HG02623 (cell line): ENCODE measurements around the gene ESCO1.
"Not testable (repeated sequence)": the region's sequence is repeated elsewhere in the genome, so short reads cannot be mapped to it uniquely, and the experiment has no call there.

Experiments used
- ATAC-seq: cut with Tn5 transposase; IDR thresholded peaks from one replicate; pipeline ENCODE4 v1.9.1; 2021; ENCODE audit warnings: moderate library complexity; ENCODE audit not compliant: unreplicated experiment

The ESCO1 gene

DNA sequence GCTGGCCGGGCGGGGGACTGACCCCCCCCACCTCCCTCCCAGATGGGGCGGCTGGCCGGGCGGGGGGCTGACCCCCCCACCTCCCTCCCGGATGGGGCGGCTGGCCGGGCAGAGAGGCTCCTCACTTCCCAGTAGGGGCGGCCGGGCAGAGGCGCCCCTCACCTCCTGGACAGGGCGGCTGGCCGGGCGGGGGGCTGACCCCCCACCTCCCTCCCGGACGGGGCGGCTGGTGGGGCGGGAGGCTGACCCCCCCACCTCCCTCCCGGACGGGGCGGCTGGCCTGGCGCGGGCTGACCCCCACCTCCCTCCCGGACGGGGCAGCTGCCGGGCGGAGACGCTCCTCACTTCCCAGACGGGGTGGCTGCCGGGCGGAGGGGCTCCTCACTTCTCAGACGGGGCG is 8.1 kb downstream of the ESCO1 start:
- ATAC-seq, result not testable (repeated sequence)

DNA sequence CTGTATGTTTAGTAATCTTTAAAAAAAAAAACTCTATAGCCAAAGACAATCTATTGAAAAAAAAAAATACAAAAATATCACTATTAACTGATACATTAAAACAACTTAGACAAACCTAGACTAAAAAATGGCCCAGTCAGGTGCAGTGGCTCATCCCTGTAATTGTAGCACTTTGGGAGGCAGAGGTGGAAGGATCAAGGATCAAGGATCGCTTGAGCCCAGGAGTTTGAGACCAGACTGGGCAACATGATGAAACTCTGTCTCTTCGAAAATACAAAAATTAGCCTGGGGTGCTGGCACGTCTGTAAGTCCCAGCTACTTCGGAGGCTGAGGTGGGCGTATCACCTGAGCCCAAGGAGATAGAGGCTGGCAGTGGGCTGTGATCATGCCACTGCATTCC is 16.1 kb downstream of the ESCO1 start:
- no peak for ATAC-seq

DNA sequence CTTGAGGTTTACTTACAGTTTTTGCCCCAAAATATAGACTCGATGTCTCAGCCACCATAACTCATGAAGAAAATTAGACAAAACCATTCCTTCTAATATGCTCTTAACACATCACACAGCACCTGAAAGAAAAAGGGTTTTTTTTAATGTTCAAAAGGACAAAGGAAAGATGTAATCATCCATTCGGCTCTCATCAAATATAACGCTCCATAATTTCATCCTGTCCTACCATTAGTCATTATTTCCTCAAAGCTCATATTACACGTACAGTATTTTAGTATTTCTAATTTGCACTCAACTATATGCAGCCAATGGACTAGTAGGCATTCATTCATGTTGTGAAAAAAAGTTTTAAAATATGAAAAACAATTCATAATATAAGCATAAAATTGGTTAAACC is 24.8 kb downstream of the ESCO1 start:
- no peak for ATAC-seq

DNA sequence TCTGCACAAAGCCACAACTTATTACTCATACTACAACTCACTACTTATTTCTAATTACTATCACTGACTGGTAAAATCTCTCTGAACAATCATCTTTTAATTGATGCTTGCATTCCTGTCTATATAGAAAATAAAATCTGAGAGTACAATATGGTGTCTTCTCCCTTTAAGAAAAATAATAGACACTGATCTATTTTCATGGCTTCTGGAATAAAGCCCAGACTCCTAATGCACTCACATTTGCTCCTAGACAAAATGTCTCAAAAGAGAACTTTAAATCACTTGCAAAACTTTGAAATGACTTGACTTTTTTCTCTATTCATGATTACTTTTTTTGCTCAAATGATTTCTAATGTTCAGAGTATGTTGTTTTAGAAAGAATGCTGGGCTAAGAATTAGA is 28.7 kb downstream of the ESCO1 start:
- no peak for ATAC-seq

DNA sequence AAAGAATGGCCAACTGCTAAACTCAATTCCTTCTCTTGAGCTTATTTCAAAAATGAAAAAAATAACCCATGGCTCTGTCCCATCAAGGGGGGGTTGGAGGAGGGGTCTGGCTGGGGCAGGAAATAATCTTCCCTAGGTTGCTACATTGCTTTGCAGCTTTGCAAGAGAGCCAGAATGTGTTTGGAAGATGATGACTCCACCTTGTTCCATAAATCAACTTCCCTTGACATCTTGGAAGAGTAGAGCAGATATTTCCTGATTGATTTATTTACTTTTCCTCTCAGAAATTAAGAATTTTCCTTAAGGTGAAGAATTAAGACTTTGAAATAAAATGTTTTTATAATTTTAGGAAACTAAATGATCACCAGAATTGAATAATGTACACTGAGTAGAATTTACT is 41.3 kb downstream of the ESCO1 start:
- no peak for ATAC-seq

DNA sequence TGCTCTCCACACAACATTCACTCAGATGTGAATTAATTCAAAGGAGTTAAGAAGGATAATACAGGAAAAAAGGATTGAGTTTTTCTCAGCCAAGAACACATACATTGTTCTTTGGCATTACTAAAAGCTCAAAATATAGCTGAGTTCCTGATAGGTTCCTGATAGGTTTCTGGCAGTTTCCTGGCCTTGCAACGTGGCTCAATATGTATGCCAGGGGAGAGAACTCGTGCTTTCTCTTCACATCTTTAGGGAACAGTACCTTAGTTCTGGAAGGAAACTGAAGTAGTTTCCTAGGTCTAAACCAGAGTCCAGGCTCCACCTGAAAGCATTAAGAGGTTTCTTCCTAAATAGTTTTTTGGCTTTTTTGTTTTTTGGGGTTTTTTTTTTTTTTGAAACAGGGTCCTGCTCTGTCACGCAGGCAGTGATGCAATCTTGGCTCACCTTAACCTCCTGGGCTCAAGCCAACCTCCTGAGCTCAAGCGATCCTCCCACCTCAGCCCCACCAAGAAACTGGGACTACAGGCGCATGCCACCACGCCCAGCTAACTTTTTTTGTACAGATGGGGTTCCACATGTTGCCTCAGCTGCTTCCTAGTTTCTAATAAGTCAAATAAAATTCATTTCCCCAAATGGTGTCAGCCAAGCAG is 42.8 kb downstream of the ESCO1 start:
- ATAC-seq, result no peak

DNA sequence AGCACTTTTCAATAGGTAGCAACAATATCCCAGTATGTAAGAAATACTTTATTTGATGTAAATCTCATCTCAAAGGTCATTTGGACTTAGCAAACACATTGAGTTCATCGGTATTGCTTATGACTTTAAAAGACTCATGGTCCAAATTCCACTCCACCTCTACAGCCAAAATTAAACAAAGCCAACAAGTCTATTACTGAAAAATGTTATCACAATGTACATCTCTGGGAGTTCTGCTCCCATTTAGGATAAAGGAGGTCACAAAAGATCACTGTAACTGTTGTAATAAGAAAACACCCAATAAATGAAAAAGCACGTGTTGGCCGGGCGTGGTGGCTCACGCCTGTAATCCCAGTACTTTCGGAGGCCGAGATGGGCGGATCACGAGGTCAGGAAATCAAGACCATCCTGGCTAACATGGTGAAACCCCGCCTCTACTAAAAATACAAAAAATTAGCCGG is 50.0 kb downstream of the ESCO1 start:
- no peak for ATAC-seq

DNA sequence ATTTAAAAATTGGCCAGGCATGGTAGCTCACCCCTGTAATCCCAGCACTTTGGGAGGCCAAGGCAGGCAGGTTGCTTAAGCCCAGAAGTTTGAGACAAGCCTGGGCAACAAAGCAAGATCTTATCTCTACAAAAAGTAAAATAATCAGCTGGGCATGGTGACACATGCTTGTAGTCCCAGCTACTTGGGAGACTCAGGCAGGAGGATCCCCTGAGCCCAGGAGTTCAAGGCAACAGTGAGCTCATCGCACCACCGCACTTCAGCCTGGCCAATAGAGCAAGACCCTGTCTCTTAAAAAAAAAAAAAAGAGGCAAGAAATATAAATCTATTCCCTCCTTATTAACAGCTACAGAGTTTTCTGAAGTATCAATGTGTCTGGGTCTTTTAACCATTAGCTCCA is 51.9 kb downstream of the ESCO1 start:
- ATAC-seq, result no peak

DNA sequence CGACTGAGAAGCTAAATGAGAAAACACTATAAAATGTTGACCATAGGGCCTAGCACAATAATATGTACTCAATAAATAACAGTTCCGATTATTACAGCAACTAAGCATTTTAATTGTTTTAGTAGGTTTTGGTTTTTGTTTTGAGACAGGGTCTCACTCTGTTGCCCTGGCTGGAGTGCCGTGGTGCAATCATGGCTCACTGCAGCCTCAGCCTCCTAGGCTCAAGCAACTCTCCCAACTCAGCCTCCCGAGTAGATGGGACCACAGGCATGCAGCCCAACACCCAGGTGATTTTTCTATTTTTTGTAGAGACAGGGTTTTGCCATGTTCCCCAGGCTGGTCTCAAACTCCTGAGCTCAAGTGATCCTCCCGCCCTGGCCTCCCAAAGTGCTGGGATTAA is 54.1 kb downstream of the ESCO1 start:
- no peak for ATAC-seq

DNA sequence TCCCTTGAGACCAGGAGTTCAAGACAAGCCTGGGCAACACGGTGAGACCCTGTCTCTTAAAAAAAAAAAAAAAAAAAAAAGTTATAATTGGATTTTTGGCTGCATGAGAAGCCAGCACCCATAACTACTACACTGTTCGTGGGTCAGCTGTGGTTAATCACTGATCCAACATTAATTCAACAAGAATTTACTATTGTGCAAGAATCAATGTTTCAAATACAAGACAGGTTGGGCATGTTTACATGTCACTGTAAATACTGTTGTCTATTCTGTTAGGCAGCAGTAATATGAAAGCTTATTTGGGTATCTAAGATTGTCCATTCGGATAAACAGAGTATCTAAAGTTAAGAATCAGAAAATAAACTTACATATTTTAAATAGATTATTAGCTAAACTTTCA is 62.3 kb downstream of the ESCO1 start:
- ATAC-seq, result no peak

DNA sequence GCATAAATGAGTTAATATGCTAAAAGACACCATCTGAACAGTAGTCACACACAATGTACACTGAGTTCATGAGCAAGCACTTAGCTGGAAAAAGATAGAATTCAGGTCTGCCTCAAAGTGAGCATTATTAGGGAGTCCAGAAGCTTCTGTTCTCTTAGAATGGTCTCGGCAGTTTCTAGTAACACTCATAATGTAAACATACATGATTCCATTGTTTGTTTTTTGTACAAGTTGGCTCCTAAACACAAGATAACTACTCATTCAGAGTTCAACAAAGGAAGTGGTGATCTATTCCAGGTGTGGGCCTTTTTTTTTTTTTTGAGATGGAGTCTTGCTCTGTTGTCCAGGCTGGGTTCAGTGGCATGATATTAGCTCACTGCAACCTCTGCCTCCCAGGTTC is 66.2 kb downstream of the ESCO1 start:
- ATAC-seq, result no peak

DNA sequence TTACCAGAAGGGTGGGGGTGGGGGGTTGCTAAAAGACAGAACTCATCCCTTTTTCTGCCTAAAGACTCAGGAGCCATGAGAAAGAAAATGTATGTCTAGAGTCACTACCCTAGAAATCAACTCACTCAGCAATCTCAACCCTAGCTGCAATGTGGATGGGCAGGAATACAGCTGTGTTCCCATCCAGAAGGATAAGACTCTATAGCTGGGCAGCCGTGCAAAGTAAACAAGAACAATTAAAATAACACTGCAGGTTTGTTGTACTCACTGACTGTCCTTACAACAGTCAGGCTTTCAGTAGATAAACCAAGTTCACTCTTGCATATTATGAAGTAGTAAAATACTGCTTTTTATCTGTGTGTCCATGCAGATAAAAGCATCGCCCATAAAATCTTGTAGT is 74.0 kb downstream of the ESCO1 start:
- ATAC-seq, result no peak

DNA sequence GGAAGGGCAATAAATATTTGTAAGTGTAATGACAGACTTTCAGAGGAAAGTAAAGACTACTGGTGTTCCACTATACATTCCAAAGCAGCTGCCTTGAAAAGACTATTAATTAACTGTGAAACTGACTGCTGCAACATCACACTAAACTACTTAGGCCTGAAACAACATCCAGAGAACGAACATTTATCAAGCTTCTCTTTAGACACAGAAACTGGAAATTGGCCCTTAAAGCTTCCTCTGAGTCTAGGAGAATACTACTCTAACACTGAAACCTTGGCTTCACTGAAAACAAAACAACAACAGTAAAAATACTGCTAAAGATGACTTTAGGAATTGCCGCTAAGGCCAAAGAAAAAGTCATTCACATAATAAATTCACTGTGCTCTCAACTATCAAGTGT is 74.6 kb downstream of the ESCO1 start:
- ATAC-seq, result no peak

DNA sequence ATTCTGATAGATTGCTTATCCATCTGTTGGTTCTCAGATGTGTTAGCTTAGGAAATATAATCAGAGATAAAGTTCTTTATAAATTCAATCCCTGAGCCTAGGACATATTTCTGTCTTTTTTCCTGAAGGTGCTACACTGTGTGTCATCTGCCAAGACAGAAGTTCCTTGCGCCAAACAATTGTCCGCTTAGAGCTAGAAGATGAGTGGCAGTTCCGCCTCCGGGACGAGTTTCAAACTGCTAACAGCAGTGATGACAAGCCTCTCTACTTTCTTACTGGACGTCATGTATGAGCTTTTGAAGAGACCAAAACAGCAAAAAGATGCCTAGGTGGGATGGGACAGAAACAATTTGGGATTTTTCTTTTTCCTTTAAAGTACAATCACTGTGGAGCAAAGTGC is 78.0 kb downstream of the ESCO1 start:
- ATAC-seq, result no peak

DNA sequence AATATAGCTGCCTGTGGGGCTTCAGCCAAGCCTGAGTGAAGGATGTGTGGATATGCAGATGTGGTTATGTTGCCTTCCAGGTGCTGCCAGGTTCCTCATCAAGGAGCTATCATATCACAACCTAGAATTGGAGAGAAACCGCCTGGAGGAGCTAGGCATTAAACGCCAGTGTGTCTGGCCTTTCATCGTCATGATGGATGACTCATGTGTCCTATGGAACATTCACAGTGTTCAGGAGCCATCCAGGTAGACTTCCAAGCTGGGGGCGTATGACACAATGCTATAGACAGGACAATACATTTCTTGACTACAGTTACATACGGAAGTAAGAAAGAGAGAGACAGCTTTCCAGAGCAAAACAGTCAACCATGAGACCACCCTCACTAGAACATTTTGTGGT is 86.8 kb downstream of the ESCO1 start:
- ATAC-seq, result no peak

DNA sequence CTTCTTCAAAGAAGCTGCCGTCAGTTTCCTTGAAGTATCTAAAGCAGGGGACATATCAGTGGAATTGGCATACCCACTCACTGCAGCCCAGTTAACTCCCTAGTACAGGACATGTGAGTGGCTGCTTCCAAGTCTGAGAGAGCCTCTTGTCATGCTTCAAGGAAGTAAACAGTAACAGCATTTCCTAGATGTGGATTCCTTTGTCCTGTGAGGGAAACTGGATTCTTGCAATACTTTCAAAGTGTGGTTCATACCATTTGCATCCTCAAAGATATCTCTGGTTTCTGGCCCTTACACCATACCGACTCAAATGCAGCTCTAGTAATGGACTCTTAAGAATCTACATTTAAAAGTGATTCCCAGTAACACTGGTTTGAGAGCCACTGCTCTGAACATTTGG is 87.2 kb downstream of the ESCO1 start:
- no peak for ATAC-seq

DNA sequence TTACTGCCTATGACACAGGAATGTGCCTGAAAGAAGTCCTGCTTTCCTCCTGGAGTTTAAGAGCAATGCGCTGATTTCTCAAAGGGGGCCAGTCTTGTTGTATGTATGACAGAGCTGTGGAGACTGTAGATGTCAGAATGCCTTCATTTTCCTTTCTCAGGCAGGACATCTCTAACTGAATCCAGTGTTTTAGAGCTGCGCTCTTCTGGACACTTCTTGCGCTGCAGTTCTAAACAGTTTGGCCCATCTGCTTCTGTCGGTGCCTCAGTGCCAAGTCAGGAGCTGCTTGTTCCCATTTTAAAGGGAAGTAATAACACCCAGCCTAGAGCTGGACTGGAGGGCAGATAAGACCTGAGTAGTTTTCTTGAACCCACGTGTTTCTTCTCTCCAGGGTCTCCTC is 91.4 kb downstream of the ESCO1 start:
- no peak for ATAC-seq

DNA sequence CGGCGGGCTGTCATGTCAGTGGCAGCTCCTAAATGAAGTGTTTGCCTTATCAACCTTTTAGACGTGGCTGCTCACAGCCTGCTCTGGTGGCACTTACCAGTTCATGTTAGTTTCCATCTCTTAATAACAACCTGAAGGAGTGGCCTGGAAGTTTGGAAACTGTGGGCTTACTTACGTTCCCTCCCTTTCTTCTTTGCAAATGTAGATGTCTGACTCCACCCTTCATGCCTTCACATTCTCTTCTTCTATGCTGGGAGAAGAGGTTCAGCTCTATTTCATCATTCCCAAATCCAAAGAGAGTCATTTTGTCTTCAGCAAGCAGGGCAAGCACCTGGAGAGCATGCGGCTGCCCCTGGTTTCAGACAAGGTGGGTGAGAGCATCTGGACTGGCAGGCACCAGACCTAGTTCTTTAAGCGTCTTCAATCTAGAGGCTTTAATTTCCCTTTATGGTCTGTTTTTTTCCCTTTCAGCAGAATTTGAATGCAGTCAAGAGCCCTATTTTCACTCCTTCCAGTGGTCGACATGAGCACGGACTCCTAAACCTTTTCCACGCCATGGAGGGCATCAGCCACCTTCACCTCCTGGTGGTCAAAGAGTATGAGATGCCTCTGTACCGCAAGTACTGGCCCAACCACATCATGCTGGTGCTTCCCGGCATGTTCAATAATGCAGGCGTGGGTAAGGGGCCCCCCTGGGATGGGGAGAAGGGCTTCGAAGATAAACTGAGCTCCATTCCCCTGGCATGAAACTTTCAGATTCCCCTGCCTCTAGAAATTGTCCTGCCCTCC is 92.4 kb downstream of the ESCO1 start:
- no peak for ATAC-seq

DNA sequence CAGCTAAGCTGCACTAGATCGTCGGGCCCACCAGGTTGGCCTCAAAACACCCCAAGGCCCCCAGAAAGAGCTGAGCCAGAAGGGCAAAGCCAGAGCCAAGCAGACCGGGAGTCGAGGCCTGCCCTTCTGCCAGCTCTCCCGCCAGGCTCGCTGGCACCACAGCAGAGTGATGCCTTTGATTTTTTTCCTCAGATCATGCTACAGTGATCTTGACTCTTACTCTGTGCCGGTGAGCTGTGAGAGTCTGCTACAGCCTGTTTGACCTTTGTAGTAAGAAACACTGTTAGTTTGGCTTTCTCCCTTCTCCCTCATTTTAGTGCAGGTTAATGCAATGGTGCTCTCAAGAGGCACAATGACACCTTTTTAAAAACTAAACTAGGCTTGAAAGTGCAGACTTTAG is 97.8 kb downstream of the ESCO1 start:
- no peak for ATAC-seq

DNA sequence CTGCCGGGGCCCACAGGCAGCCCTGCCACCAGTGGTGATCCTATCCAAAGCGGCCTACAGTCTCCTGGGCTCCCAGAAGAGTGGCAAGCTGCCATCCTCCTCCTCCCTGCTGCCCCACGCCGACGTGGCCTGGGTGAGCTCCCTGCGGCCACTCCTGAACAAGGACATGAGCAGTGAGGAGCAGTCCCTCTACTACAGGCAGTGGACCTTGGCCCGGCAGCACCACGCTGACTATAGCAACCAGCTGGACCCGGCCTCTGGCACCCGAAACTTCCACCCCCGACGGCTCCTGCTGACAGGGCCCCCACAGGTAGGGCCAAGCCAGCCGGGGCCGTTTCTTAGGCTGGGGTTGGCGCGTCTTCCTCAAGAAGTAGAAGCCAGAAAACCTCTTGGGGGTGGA is 100.5 kb downstream of the ESCO1 start:
- no peak for ATAC-seq

DNA sequence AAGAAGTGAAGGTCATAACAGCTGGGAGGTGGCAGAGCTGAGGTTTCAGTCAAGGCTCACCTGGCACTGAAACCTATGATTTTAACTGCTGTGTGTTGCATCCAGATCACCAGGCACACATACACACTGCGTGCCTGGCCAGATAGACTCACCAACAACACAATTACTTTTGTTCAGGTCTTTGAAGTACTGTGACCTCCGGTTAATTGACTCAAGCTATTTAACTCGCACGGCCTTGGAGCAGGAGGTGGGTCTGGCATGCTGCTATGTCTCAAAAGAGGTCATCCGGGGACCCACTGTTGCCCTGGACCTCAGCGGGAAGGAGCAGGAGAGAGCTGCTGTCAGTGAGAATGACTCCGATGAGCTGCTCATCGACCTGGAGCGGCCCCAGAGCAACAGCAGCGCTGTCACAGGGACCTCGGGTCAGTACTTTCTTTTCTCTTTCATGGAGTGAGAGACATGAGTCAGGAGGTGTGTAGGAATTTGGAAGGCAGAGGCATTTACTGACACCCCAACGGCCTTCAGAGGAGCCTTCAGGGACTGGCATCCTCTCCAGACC is 104.1 kb downstream of the ESCO1 start:
- no peak for ATAC-seq

DNA sequence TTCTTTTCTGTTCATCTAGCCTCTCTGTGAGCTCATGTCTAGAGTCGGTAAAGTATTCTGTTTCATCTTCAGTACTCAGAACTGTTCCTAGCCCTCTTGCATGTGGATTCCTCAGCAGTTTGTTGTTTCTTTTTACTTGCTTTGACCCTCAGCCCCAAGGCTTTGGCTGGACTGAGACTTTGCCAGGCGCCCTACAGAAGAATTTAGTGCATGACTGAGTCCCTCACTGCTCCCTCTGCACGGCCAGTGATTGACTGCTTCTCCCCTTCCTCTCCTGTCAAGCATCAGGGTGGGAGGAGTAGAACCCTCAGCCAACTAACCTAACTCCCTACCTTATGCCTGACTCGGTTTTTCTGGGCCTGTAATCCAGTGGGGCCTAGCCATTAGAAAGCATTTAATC is 109.8 kb downstream of the ESCO1 start:
- ATAC-seq, result no peak
